ENCODE data around the gene FOXRED2. TPM values are rescaled to one million over a fixed set of nuclear protein-coding genes. Genes with fewer than 3 reads are reported as not detected.
A peak's percentile ranks its signal among the peaks of the same experiment; 100 is the strongest.

The FOXRED2 gene
- polyA plus RNA-seq, 1 of the 3 experiments (the other 2 are of a cell fraction): 7.9 TPM

- no peak for TF ChIP-seq MEF2A (IDR thresholded peaks at IDR 0.05; ENCODE audit: borderline replicate concordance, low read depth)
- TF ChIP-seq TEAD4 (IDR thresholded peaks at IDR 0.05; ENCODE audit: borderline replicate concordance, insufficient read depth): no peak
- no peak for TF ChIP-seq RCOR1 (IDR thresholded peaks at IDR 0.05; ENCODE audit: low read length)
- TF ChIP-seq CTCF (IDR thresholded peaks at IDR 0.05): no peak
- TF ChIP-seq FOXJ3 (CRISPR knock-in tag; IDR thresholded peaks at IDR 0.05): no peak
- no peak for TF ChIP-seq ELF1 (IDR thresholded peaks at IDR 0.05)
- no peak for TF ChIP-seq FOSL2 (IDR thresholded peaks at IDR 0.05; ENCODE audit: borderline replicate concordance, low read depth)
- no peak for TF ChIP-seq YY1 (IDR thresholded peaks at IDR 0.05; ENCODE audit: low read depth)
- TF ChIP-seq TCF12 (IDR thresholded peaks at IDR 0.05): no peak
- no peak for TF ChIP-seq GABPA (IDR thresholded peaks at IDR 0.05; ENCODE audit: low read depth)
- no peak for TF ChIP-seq PBX3 (IDR thresholded peaks at IDR 0.05)
- TF ChIP-seq RXRA (IDR thresholded peaks at IDR 0.05; ENCODE audit: borderline replicate concordance, low read depth): no peak
- TF ChIP-seq FOXM1 (IDR thresholded peaks at IDR 0.05; ENCODE audit: low read depth): no peak
- TF ChIP-seq JUND (IDR thresholded peaks at IDR 0.05): no peak
Observed at GRCh38 chr22:36510384-36510783, 3.5 kb upstream of the FOXRED2 start (continued).

GRCh38 chr22:36507518-36508010 is 724 bp upstream of the FOXRED2 start:
- no peak for DNase-seq
- POLR2A ChIA-PET: interaction anchor here (0.7 to 1.6 kb wide), 6 partner anchors 13 to 83 kb away, joined by 3 to 9 read pairs (median 5); partner anchors contain the start of genes EIF3D and TXN2
- Histone ChIP-seq H3K79me2 (ENCODE audit: insufficient read depth) (no peaks in the 10 kb centered on the region), H3K9ac (no peak overlapping the region), H3K4me2 (peak overlapping the region; percentile 81), H3K4me3 (ENCODE audit: low read depth in 2 of 2, low read length in 1 of 2) (peak overlapping the region; percentile 51 to 58; a peak in 3 of 4 replicates), H4K20me1 (ENCODE audit: insufficient read depth) (peaks cover 4% of the 10 kb centered on the region; the same call in 1 of the 2 replicates), H3K4me1 (ENCODE audit: control insufficient read depth in 1 of 2, insufficient read depth in 2 of 2, low read depth in 1 of 2, low read length in 1 of 2) (peaks cover 0 to 18% of the 10 kb centered on the region in 2 experiments; a peak in 2 of 4 replicates), H3K27me3 (ENCODE audit: insufficient read depth) (no peaks in the 10 kb centered on the region), H3K9me2 (no peaks in the 10 kb centered on the region), H3K9me3 (no peaks in the 10 kb centered on the region), H2AFZ (ENCODE audit: low read depth) (peak overlapping the region; percentile 82; the same call in 1 of the 2 replicates), H3K27ac (ENCODE audit: low read depth in 2 of 2, low read length in 1 of 2) (peak overlapping the region; percentile 3 to 80; a peak in 3 of 4 replicates), H3K36me3 (replicated peaks in 1 of 2; ENCODE audit: control insufficient read depth in 1 of 2, insufficient read depth in 2 of 2, low read length in 1 of 2) (peaks cover 10 to 24% of the 10 kb centered on the region in 2 experiments), H3F3A (replicated peaks; ENCODE audit: insufficient read depth) (peaks cover 31% of the 10 kb centered on the region)
- CTCF ChIA-PET: interaction anchor here (0.6 to 1.6 kb wide), 2 partner anchors 13 to 266 kb away, joined by 3 to 4 read pairs; no protein-coding TSS in a partner anchor
- WGBS (ENCODE audit: low lambda C conversion rate): 95% methylated on average over 6 of the region's 6 CpGs
- no peak for TF ChIP-seq USF2 (IDR thresholded peaks at IDR 0.05; ENCODE audit: borderline replicate concordance, low read depth, low read length)
- TF ChIP-seq REST (IDR thresholded peaks at IDR 0.05; ENCODE audit: low read depth, low read length): no peak
- TF ChIP-seq MAX (IDR thresholded peaks at IDR 0.05; ENCODE audit: low read depth): no peak
- no peak for TF ChIP-seq TEAD4 (IDR thresholded peaks at IDR 0.05; ENCODE audit: borderline replicate concordance, insufficient read depth)
- TF ChIP-seq RFX5 (IDR thresholded peaks at IDR 0.05; ENCODE audit: low read length): no peak
- no peak for TF ChIP-seq SMC3 (IDR thresholded peaks at IDR 0.05; ENCODE audit: low read depth, low read length)
- TF ChIP-seq CHD2 (IDR thresholded peaks at IDR 0.05; ENCODE audit: low read length, partially characterized antibody): no peak
- TF ChIP-seq NRF1 (IDR thresholded peaks at IDR 0.05; ENCODE audit: low read depth, low read length): no peak
- no peak for TF ChIP-seq CTCF (IDR thresholded peaks at IDR 0.05)
- TF ChIP-seq TAF1 (IDR thresholded peaks at IDR 0.05; ENCODE audit: borderline replicate concordance, low read depth, low read length): no peak
- no peak for TF ChIP-seq RCOR1 (IDR thresholded peaks at IDR 0.05; ENCODE audit: low read length)
- TF ChIP-seq MEF2A (IDR thresholded peaks at IDR 0.05; ENCODE audit: borderline replicate concordance, low read depth): no peak

Data from SK-N-SH (cell line).